D721Med (cell line): ENCODE measurements around the gene HNRNPCL2.
"Not testable (repeated sequence)": the region's sequence is repeated elsewhere in the genome, so short reads cannot be mapped to it uniquely, and the experiment has no call there.

Experiments
- DNase-seq: peaks from one replicate; pipeline ENCODE4 v3.0.0; 2011; ENCODE audit warnings: low spot score; ENCODE audit not compliant: insufficient read length
- FAIRE-seq: peaks from 2 replicates; lab custom pipeline; 2011; peaks lifted over from hg19 to GRCh38; lab: Jason Lieb, UNC

HNRNPCL2 gene

DNA sequence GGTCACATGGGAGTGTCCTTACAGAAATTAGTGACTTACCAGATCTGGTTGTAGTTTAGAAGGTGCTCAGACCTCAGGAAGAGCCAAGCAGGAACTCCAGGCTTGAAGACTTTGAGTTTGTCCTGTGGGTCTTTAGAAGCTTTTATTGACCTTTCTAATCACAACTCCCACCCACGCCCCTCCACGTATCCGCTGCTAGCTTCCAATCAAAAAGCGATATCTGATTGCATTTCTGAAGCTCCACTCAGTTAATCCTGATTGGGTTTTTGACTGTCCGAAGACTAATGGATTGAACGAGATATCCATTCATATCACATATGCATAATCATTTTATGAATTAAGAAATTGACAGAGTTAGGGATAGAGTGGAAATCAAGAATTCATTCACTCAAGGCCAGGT, at the start of gene HNRNPCL2:
Gene HNRNPCL2, minus strand, starts transcription at position 101 of the 400 bp plus-strand sequence. CDS start 454 bp downstream, outside the sequence.
- DNase-seq, FAIRE-seq: not testable (repeated sequence)

DNA sequence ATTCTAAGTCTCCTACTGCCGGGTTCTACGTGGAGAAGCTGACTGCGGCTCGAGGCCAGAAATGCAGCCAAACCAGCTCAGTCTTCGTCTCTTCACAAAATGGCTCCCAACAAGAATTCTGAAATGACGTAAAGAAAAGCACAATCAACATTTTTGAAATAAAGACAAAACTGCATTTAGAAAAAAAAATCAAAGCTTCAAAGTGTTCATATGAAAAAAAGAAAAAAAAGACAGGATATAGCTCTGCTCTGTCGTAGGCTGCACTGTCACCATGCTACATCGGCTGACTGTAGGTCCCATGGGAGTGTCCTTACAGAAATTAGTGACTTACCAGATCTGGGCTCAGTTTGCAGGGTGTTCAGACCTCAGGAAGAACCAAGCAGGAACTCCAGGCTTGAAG, 48.9 kb upstream of the HNRNPCL2 start, which contains the start of gene HNRNPCL4:
Gene HNRNPCL4, minus strand, starts transcription at position 101 of the 400 bp plus-strand sequence. CDS start 164 bp downstream, outside the sequence.
- FAIRE-seq, DNase-seq: not testable (repeated sequence)

DNA sequence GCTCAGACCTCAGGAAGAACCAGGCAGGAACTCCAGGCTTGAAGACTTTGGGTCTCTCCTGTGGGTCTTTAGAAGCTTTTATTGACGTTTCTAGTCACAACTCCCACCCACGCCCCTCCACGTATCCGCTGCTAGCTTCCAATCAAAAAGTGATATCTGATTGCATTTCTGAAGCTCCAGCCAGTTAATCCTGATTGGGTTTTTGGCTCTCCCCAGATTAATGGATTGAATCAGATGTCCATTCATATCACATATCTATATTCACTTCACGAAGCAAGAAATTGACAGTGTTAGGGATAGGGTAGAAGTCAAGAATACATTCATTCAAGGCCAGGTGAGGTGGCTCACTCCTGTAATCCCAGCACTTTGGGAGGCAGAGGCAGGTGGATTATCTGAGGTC, 39.3 kb upstream of the HNRNPCL2 start, which contains the start of gene PRAMEF26:
Gene PRAMEF26, minus strand, starts transcription at position 101 of the 400 bp plus-strand sequence. CDS start 2,914 bp downstream, outside the sequence.
- not testable (repeated sequence) for DNase-seq, FAIRE-seq

DNA sequence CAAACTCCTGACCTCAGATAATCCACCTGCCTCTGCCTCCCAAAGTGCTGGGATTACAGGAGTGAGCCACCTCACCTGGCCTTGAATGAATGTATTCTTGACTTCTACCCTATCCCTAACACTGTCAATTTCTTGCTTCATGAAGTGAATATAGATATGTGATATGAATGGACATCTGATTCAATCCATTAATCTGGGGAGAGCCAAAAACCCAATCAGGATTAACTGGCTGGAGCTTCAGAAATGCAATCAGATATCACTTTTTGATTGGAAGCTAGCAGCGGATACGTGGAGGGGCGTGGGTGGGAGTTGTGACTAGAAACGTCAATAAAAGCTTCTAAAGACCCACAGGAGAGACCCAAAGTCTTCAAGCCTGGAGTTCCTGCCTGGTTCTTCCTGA, 46.2 kb downstream of the HNRNPCL2 start, which contains the start of gene PRAMEF25:
Gene PRAMEF25, plus strand, starts transcription at position 301 of the 400 bp plus-strand sequence. CDS start 2,920 bp downstream, outside the sequence.
- FAIRE-seq, DNase-seq: not testable (repeated sequence)
